Vagina (tissue), 2 donors: ENCODE measurements around the gene TBC1D4.

Source experiments
- CTCF ChIP-seq, 3 experiments: fragments of 450-650 bp in 2 of 3; fragments of 200-600 bp in 1 of 3; sonication (generic) in 1 of 3; IDR thresholded peaks; one replicate each; pipeline ENCODE4 v1.5.1; 2017 to 2019; ENCODE audit warnings: antibody characterized with exemption in 3 of 3, mild to moderate bottlenecking in 2 of 3, moderate library complexity in 2 of 3
- POLR2A ChIP-seq, 2 donors: fragments of 450-650 bp; IDR thresholded peaks; one replicate each; pipeline ENCODE4 v1.6.1; 2017; ENCODE audit warnings: antibody characterized with exemption in 2 of 2, mild to moderate bottlenecking in 2 of 2, moderate library complexity in 2 of 2

GRCh38 chr13:75385708-75386083 is 96.3 kb downstream of the TBC1D4 start:
- TF ChIP-seq CTCF (IDR thresholded peaks at IDR 0.05) (no peak), POLR2A (IDR thresholded peaks at IDR 0.05) (no peak)
